HG03135 (cell line): ENCODE data around the gene MAP3K14.

Experiments used
- ATAC-seq: cut with Tn5 transposase; IDR thresholded peaks from one replicate; pipeline ENCODE4 v1.9.1; 2021; ENCODE audit warnings: mild to moderate bottlenecking, moderate library complexity; ENCODE audit not compliant: unreplicated experiment

MAP3K14 gene

DNA sequence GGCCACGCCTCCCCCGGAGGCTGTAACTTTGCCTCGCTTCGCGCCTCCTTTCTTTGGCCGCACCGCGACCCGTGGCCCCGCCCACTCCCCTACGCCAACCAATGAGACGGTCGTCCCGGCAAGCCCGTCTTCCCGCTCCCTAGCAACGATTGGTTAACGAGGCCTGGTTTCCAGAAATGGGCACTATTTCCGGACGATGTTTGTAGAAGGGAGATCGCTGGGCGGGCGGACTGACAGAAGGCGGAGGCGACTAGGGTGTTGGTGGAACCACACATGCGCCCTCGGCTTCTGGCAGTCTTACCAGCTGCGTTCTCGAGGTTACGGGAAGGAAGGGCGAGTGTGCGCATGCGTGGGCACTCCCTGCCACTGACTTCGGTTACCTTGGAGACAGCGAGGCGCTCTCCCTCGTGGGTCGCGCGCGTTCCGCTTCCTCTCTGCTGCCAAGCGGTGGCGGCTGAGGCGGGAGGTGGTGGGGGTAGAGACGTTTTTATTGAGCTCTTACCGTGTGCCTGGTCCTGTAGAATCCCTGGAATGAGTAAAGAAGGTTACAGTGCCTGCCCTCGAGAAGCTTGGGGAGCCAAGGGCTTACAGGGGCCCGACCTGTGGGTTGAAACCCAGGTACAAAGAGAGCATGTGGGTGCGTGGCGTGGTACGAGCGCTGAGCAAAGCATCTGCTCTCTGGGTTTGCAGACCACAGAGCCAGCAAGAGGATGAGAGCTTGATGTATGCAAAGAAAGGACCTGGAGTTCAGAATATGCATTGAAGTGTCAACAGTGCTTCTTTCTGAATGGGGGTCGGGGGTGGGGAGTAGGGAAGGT lies 500 bp upstream of the MAP3K14 start:
- peak; percentile 66 for ATAC-seq

DNA sequence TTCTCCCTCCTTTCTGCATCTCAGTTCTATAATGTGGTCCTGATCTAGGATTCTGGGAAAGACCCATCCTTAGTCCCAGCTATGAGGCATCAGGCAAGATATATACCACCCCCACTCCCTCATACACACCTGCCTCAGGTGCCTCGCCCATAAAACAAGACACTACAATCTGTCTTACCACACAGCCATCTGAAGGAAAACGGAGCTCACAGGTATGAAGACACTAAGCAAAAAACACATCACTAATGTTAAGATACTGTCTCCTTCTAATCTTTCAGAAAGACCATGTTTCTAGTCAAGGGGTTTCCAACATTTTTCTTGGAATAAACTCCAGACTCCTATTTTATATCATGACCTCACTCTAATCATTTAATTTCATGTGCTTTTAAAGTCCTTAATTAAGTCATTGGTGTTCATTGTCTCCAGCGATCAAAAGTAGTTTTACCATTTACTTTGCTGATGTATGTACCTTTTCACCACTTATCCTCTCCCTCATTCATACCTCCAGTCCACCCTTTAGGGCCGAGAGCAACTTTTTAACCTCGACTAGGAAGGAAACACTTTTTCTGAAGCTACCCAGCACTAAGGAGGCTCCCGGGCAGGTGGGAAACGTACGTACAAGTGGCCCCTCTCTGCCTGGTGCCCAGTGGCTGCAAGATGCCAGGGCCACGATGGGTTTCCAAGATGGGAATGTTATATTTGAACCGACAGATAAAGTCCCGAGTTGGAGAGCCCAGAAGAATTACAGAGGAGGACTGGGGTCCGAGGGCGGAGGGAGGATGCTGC lies 979 bp downstream of the MAP3K14 start:
- no peak for ATAC-seq

DNA sequence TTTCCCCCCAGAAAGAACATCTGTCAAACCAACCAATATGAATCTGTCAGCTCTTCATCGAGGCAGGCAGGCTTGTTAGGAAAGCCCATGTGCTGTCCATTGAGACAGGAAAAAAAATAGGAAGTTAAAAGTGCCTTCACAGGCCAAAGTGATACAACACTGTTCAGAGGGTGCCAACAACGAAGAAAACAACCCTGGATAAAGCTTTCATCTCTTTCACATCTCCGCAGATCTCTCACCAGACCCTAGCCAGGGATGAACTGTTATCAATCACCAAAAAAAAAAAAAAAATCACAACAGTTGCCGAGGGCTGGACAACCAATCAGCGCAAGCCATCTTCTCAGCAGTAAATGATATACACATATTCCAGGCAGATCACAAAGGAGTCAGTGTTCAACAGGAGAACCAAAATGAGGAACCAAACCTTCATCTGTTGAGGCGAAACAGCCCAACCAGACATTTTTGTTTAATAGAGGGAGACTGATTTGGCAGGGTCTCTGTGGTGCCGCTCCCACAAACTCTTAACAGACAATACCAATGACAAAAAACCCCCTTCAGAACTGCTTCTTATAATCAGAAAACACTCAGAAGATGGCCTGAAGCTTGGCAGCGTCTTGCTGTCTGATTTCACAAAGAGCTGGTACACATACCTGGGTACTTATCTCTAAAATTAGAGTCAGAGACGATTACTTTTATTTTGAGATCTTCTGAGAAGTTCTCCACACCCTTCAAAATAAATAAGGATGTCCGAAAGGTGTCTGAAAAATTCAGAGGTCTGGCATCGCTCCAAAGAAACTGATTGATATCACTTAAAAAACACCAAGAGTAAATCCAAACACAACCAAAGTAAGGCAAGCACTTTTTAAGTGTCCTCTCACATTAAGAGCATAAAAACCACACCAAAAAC lies 1.8 kb downstream of the MAP3K14 start:
- no peak for ATAC-seq

DNA sequence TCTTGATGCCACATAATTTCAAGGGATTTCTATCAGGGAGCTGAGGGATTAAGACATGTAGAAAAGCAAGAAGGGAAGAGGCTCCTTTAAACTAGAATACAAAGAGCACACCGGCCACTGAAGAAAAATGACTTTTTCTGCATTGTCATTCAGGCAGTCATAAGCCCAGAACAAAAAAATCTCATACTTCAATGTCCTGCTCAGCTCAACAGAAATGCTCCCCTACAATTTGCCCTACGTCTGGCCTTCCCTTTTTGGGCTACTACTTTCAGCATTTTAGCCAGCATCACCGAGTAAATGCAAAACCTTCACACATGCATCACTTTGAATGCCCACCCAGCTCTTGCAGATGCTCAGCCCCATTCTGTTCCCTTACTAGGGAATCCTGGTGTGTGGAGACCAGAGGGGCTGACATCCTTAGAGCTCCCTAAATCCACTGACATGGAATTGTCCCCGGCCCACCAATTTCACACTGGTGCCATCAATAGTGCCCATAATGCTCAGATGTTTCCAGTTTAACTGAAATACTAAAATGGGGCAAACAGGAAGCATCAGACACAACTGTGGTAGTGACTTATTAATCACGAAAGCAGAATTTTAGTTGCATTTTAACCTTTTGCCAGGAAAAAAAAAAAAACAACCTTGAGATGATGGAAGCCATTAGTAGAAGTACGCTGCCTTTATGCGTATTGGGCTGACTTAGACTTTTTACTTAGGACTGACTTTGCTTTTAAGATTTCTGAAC lies 2.7 kb downstream of the MAP3K14 start:
- ATAC-seq: no peak

DNA sequence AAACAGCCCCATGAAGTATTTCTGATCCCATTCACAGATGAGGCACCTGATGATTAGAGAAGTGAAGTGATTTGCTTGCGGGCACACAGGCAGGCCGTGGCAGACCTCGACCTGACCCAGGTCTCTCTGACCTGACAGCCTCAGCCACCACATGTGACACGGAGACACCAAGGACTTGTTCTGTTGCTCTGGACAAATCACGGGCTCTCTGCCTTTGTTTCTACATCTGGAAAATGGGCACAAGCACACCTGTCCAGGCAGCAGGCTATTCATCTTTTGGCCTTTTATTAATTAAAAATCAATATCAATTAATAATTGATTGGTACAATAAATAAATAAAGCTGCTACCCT lies 3.4 kb downstream of the MAP3K14 start:
- no peak for ATAC-seq

DNA sequence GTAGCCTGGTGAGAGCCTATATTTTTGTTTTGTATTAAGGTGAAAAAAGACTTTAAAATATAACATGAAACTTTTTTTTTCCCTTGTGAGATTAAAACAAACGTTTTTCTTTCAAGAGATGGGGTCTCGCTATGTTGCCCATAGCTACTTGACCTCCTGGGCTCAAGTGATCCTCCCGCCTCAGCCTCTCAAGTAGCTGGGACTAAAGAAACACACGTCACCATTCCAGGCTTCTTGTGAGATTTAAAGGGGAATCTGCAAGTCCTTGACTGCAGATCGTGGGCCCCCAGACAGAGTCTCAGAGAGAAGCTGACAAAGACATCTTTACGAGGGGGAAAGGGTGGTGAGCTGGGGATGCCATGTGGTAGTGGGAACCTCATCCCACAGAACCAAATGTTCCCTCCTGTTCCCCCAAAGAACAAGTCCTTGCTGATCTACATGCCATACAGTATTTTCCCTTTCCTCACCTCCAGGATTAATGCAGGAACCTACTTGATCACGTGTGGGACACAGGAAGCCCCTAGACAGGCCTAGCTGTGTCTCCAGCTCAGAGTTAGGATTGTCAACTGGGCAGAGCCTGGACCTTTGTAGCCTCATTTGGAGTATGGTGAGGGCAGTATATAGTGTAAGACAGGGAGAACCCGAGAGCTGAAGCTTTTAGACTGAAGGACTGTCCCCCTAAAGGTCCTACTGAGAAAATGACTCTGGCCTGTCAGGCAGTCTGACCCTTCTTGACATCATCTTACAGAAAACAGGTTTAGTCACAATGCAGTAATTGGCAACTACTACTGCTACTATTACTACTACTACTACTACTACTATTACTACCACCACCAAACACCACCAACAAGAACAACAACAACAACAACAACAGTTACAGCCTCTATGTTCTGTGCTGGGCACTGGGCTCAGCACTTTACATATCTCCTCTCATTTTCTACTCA lies 4.1 kb downstream of the MAP3K14 start:
- no peak for ATAC-seq

DNA sequence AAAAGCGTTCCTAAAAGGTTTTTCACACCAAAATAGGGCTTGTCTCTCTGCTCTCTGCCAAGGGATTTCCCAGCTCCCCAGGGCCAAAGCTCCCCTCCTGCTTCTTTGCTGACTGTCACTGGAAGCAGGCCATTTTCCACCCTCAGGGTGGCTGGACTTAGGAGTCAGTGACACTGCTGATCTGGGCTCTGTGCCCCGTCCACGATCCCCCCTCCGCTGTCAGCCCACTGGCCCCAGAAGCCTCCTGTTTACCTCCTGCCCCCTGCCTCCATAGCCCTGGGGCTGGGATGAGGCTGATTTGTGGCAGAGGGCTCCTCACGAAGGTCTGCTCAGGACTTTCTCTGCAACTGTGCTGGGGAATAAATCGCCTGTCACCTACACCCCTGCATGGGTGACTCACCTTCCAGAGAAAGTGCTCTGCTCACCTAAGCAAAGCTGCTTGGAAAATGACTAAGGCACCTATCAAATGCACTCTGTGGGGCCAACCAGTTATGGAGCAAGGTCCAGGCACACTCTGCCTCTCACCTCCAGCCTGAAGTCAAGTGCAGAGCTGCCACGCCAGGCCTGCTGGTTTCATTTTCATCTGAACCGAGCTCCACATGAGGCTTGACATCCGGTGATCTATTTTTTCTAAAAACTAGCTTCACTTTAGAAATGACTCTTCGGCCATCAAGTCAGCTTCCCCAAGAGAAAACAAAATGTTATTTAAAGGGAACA lies 4.9 kb downstream of the MAP3K14 start:
- ATAC-seq: peak; percentile 20

DNA sequence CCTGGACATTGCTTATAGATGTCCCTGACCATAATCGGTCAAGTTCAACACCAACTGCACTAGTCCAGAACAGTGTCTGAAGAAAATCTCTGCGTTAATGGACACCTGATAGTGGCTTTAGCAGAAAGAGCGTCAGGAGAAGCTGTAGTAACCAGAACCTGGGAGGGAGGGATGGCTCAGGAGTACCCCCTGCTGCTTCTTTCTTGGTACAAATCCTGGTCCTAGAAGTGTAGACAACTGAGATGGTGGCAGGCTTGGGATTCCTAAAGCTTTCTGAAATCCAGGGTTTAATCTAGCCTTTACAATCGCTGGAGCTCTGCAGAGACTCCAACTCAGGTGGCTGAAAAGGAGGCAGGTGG lies 5.4 kb downstream of the MAP3K14 start:
- ATAC-seq: no peak

DNA sequence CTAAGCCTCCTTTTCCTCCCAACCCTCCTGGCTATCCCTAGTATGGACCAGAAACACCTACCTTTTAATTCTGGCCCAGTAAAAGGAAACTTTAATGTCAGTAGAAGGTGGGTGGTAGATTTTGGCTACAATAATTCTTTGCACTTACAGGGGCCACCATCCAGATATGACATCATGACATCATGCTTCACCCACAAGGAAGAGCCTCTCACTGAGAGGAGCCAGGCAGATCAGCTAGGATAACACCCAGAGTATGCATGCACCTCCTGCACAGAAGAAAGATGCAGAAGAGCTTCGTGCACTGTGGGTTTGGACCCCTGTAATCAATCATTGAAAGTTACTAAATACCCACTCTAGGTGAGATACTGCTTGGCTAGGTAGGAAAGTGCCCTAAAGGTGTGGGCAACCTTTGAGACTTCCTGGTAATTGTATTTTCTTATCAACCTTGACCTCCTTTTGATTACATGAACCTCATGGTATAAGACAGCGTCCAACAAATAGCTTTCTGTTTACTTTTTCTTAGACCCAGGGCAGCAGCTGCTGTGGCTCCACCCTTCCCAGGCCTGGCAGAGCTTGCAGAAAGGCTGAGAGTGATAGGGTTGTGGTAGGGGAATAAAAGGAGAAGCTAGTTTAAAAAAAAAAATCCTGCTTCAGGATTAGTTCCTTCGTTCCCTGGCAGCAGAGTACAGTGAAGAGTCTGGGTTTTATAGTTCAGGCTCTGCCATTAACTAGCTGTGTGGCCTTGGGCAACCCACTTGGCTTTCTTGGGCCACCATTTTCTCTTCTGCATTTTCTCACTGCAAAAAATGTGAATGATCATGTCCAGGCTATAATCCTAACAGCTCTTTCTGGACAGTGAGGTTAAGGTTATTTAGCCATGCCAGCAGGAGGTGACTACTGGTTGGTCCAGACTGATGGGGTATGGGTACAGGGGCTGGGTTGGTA lies 6.2 kb downstream of the MAP3K14 start:
- ATAC-seq: no peak

DNA sequence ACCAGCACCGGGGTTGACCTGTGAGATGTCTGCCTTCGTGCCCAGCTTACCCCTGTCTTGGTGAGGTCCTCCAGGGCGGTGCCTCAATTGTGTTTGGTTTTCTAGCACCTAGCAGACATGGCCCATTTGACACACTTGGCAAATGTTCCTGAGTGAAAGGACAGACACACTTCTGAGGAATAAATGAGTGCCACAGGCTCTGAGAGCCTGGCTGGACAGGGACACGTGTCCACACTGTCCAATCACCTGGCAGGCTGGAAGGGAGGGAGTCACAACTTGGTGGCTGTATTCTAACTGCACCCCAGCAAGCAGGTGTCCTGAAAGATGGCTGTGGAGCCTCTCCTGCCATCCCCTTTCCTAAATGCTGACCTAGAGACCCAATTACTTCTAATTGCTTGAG lies 7.4 kb downstream of the MAP3K14 start:
- no peak for ATAC-seq

DNA sequence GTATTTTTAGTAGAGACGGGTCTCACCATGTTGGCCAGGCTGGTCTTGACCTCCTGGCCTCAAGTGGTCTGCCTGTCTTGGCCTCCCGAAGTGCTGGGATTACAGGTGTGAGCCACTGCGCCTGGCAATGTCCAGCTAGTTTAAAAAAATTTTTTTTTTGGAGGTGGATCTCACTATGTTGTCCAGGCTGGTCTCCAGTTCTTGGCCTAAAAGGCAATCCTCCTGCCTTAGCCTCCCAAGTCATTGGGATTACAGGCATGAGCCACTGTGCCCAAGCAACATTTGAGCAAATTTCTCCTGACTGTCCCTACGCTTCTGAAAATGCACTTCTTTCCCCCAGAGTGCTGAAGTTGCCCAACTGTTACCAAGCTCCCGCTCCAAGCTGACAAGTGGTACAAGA lies 8.0 kb downstream of the MAP3K14 start:
- ATAC-seq: no peak

DNA sequence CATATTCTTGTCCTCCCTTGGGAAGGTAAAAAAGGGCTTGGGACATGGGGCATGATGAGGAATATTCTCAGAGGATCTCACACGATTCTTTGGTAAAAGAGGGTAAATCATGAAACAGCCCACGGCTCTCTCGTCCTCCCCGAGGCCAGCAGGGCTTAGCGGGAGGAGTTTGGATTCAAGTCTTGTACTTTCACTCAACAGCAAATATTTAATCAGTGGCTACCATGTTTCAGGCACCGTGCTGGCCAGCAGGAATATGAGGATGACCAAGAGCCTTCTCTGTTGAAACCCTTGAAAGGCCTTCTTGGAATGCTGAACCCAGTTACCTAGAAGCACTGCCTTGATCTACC lies 8.8 kb downstream of the MAP3K14 start:
- ATAC-seq: no peak

DNA sequence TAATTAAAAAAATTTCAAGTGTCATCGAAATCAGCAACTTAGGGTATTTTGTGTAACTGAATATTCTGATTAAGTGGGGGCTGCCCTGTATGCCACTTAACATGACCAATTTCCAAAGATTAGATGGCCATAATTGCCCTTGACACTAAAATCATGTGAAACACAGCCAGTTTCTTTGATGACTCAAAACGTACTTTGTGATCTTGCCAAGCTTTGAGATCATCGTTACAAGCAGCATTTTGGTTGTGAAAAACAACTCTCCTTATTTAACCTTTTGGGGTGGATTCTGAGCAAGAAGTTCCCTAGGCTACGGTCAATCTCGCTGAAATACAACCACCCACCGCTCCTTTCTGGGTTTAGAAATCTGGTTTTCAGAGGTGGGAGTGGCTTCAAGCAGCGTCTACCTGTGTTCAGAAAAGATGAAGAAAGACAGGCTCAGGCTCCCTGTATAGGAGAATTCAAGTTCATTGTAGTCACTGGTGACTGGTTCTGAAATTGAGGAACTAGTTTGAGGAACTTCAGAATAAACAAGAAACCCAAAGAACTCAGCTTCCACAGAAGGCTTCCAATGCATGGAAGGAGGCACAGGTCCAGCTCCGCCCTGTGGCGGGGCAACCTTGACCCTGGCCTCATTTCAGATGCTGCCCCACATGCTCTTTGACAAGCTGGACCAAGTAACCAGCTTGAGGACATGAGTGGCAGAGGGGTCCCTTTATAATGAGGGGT lies 9.4 kb downstream of the MAP3K14 start:
- ATAC-seq: no peak

DNA sequence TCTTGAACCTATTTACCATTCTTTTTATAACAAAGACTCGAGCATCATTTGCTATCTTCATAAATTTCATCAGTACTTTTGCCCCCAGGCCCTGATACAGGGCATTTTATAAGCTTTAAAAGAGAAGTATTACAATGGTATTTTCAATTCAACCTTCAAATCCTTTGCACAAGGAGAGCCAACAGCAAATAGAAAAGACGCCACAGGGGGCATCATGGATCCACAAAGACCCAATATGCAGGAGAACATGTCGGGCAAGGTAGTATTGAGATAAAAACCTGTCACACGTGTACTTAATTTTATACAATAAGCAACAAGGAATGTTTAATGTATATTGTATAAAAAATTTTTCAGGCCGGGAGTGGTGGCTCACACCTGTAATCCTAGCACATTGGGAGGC lies 10.2 kb downstream of the MAP3K14 start:
- ATAC-seq: no peak

DNA sequence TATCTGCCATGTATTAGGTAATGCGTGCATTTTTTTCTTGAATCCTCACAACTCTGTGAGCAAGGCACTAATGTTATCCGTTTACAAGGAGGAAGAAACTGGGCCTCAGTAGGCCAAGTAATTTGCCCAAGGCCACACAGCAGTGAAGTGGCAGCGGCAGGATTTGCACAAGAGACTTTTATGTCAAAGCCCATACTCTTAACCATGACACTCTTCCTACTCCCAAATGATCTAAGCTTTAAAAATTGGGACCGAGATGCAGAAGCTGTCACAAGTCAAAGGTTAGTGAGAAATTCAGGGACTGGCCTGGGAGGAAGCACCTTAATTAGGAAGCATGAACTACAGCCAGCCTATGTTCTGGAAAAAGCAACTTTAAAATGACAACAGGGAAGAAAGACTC lies 10.7 kb downstream of the MAP3K14 start:
- ATAC-seq: no peak

DNA sequence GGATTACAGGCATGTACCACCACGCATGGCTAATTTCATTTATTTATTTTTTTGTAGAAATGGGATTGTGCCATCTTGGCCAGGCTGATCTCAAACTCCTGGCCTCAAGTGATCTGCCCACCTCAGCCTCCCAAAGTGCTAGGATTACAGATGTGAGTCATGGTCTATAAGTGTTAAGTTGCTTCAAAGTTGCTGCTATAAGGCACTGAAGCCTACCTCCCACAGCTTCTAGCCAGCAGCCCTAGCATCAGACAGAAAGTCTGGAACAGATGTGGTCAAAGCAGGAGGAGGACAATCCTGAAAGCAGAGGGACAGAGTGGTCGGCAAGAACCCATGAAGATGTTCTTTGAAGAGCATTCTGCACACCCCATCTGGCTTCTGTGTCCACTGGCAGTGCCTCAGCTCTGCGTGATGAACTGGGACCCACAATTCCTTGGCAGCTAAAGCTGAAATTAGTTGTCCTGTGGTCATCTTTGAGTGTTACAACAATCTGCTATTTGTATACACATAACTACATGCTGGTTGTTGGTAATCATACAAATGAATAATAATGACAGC lies 11.2 kb downstream of the MAP3K14 start:
- no peak for ATAC-seq

DNA sequence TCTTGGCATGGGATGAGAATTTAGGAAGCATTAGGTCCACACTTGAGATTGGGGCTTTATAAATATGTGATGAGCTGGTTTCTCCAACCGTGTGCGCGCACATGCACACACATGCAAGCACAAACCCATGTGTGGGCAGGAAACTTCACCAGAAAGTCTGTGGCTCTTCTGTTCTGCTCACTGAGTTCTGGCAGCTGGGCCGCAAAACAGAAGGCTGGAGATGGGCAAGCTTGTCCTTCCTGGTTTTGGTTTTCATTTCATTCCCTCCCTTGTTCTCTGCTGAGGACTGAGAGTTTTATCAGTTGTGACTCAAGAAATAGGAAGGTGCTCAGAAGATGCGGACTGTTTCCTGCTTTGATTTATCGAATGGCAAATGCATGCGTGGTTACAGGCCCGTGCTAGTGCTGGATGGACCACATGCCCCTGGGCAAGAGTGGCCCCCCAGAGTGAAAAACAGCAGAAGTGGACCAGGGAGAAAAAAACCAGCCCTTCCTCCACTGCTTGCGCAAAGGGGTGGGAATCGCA lies 14.1 kb downstream of the MAP3K14 start:
- peak; percentile 53 for ATAC-seq
